Smooth muscle cell of the brain vasculature (primary cell): ENCODE data around the gene CUTC.
"Not testable (repeated sequence)": the region's sequence is repeated elsewhere in the genome, so short reads cannot be mapped to it uniquely, and the experiment has no call there.

Source experiments
- DNase-seq: peaks from one replicate; pipeline ENCODE4 v3.0.0-alpha.2; 2012; ENCODE audit warnings: low read depth, low spot score

Gene CUTC

DNA sequence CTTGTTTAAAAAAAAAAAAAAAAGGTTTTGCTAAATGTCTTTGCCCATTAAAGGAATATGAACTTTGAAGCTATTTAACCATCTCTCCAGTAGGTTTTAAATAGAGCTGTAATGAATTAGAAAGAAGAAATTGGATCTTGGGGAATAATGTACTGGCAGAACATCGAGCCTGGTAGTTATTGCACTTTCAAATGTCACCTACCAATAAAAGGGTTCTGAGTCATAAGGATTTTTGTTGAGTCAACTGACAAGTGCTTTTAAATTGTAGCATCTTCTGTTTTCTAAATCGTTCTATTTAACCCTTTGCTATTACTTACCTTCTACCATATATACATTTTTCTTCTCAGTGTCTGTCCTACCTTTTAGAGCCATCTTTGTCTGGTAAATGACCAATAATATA is 10.7 kb downstream of the CUTC start:
- no peak for DNase-seq

GRCh38 chr10:99743841-99744240 is 11.8 kb downstream of the CUTC start:
- no peak for DNase-seq

DNA sequence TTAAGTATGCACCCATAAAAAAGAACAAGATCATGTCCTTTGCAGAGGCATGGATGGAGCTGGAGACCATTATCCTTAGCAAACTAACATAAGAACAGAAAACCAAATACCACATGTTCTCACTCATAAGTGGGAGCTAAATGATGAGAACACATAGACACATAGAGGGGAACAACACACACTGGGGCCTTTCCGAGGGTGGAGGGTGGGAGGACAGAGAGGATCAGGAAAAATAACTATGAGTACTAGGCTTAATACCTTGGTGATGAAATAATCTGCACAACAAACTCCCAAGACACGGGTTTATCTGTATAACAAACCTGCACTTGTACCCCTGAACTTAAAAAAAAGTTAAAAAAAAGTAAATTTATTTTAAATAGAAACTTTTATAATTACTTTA is 14.1 kb downstream of the CUTC start:
- not testable (repeated sequence) for DNase-seq

GRCh38 chr10:99748823-99749451 is 16.9 kb downstream of the CUTC start:
- no peak for DNase-seq

- no peak for DNase-seq
These were observed 18.6 kb downstream of the CUTC start for GRCh38 chr10:99750641-99751040.

DNA sequence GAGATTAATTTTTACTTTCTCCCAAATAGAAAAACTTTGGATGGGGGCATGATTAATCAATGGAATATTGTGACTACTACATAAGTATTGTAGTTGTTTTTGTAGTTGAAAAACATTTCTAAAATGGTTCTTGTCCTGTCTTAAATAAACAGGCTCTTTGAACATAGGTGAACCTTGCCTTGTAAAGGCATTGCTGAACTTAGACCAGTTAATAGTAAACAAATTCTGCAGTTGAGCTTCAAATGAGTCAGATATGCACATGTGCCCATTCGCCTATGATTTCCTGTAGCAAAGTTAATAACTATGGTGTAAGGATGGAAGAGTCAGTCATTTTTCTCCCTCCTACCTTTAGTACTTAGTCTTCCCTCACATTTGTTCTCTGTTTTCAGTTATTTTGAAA is 22.6 kb downstream of the CUTC start:
- no peak for DNase-seq

GRCh38 chr10:99756159-99756558 is 24.1 kb downstream of the CUTC start:
- no peak for DNase-seq

DNA sequence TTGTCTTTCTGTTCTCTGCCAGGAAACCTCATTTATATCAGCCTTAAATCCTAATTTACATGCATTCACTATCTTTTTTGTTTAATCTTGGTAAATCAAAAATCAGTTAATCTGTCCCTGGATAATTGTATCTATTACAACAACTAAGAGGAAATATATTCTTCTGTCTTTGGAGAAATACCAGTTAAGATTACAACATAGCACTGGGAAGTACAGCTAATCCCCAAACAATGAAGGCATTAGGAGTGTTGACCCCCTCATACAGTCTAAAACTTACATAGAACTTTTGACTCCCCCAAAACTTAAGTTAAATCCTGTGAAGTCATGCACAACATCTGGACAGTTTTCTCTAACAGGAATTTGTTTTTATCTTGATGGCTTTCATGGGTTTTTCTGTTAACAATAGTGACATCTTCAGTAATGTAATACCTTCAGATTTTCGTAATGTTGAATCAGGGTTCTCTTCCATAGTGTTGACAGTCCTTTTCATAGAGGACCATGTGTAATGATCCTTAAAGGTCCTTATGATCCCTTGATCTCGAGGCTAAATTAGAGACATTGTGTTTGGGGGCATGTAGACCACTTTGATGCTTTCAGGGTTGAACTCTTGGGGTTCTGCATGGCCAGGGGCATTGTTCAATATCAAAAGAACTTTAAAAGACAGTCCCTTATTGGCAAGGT is 26.3 kb downstream of the CUTC start:
- no peak for DNase-seq

DNA sequence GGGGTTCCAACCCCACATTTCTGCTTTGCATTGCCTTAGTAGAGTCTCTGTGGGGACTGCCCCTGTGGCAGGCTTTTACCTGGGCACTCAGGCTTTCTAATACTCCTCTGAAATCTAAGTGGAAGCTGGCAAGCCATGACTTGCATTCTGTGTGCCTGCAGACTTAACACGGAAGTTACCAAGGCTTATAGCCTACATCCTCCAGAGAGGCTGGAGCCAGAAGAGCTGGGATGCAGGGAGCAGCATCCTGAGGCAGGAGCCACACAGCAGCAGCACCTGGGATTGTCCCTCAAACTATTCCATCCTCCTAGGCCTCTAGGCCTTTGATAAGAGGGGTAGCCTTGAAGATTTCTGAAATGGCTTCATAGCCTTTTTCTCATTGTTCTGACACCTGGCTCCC is 28.3 kb downstream of the CUTC start:
- DNase-seq, result no peak

GRCh38 chr10:99761365-99761764 is 29.3 kb downstream of the CUTC start:
- DNase-seq, result no peak

DNA sequence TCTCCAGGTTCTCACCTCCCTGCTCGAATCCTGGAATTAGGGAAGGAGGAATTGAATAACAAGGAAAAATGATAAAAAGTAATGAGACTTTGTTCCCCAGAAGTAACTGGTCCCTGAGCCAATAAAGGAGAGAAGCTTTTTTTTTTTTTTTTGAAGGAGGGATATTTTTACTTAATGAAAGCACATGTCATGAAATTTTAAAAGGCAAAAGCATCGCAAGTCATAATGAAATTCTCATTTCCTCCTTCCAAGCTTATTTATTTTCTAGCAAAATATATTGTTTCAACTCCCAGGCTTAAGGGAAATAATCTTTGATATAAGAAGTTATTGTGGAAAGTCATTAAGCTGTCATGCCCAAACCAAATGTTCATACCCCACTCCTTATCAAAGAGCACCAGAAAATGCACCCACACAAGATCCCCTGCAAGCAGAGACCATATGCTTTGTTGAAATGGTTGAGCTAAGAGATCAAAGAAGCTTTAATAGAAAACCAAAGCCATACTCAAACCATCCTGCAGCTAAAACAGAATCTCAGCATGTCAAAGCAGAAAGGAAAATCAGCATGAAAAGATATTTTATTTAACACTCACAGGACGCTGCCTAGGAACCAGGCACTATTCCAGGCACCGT is 33.8 kb downstream of the CUTC start:
- no peak for DNase-seq

DNA sequence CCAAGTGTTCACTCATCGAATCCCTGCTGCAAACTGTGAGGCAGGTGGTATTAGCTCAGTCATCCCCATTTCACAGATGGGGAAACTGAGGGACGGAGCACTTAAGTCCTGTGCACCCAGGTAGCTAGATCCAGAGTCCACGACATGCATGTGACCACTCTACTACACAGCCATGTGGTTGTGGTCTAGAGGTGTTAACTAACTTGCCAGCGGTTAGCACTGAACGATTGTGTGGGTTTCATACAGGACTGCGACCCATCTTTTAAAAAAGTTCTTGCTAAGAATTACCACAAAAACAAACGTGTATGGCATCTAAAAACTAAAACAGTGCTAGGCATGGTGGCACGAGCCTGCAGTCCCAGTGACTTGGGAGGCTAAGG is 34.3 kb downstream of the CUTC start:
- DNase-seq, result no peak

- no peak for DNase-seq
These were observed 35.9 kb downstream of the CUTC start for GRCh38 chr10:99767901-99768300.

DNA sequence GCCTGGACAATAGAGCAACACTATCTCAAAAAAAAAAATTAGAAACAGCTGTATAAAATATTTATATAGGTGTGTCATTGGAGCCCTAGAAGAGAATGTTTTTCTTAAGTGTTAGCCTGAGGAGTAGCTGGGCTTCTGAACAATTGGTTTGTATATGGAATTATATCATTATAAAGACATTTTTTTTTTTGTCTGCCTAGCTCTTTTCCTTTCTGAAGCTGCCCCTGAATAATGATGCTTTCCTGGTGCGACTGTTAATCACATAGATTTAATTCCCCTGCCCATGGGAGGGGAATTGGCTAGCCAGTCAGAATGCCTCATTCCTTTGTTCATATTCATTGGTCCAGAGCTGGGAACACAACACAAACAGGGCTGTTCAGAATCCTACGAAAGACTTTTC is 36.5 kb downstream of the CUTC start:
- no peak for DNase-seq

- no peak for DNase-seq
These were observed 37.7 kb downstream of the CUTC start for GRCh38 chr10:99769706-99770105.

GRCh38 chr10:99770408-99771045 is 38.5 kb downstream of the CUTC start:
- no peak for DNase-seq

- DNase-seq, result peak; percentile 23
These were observed 43.8 kb downstream of the CUTC start for GRCh38 chr10:99775850-99776249.

- no peak for DNase-seq
These were observed 46.1 kb downstream of the CUTC start for GRCh38 chr10:99777918-99778714.

GRCh38 chr10:99779335-99779734 is 47.3 kb downstream of the CUTC start:
- no peak for DNase-seq

DNA sequence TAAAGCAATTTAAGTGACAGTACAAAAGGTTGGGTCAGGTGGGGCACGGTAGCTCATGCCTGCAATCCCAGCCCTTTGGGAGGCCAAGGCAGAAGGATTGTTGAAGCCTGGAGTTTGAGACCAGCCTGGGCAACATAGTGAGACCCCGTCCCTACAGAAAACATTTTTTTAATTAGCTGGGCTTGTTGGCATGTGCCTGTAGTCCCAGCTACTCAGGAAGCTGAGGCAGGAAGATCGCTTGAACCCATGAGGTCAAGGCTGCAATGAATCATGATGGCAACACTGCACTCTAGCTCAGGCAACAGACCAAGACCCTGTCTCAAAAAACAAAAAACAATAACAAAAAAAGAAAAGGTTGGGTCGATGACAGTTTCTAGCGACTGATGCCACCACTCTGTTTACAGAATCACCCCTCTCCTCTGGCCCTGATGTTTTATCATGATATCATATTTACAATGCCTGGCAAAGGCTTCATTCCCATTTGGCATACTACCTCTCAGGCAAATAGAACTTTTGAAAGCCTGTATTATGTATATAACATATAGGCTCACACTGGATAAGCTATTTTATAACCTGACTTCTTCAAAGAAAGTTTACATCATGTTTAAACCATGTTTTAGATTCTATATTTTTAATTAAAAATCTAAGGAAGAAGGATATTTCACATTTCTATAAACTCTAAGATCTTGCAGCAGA is 49.8 kb downstream of the CUTC start:
- DNase-seq, result no peak
